Measurements from ENCODE around the gene SELL. TPM values are rescaled to one million over a fixed set of nuclear protein-coding genes. Genes with fewer than 3 reads are reported as not detected.
A peak's percentile ranks its signal among the peaks of the same experiment; 100 is the strongest.
"Not testable (repeated sequence)": the region's sequence is repeated elsewhere in the genome, so short reads cannot be mapped to it uniquely, and the experiment has no call there.

The SELL gene
- polyA plus RNA-seq, 1 donor from 2014 or later = 1,261 TPM

- H3K27me3 Mint-ChIP-seq = peaks cover 6% of the 10 kb centered on the region
- H3K27ac Mint-ChIP-seq = no peak overlapping the region
- no peaks in the 10 kb centered on the region for H3K9me3 Mint-ChIP-seq
- no peaks in the 10 kb centered on the region for H3K36me3 Mint-ChIP-seq
- H3K4me1 Mint-ChIP-seq = no peaks in the 10 kb centered on the region
- no peak overlapping the region for H3K4me3 Mint-ChIP-seq
Measured at GRCh38 chr1:169723763-169724162, 12.3 kb upstream of the SELL start.

GRCh38 chr1:169722779-169723178 is 11.4 kb upstream of the SELL start:
- Mint-ChIP-seq H3K4me1 (no peaks in the 10 kb centered on the region), H3K9me3 (no peaks in the 10 kb centered on the region), H3K4me3 (no peak overlapping the region), H3K36me3 (no peaks in the 10 kb centered on the region), H3K27me3 (peaks cover 2% of the 10 kb centered on the region), H3K27ac (no peak overlapping the region)

GRCh38 chr1:169715100-169715499 is 3.7 kb upstream of the SELL start:
- H3K27me3 Mint-ChIP-seq = not testable (repeated sequence)
- peak overlapping the region in 1 of 3 donors; percentile 6 for H3K27ac Mint-ChIP-seq

DNA sequence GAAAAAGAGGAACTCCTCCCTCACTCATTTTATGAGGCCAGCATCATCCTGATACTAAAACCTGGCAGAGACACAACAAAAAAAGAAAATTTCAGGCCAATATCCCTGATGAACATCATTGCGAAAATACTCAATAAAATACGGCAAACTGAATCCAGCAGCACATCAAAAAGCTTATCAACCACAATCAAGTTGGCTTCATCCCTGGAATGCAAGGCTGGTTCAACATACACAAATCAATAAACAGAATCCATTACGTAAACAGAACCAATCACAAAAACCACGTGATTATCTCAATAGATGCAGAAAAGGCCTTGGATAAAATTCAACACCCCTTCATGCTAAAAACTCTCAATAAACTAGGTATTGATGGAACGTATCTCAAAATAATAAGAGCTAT is 1.7 kb upstream of the SELL start:
- H3K27ac Mint-ChIP-seq, H3K27me3 Mint-ChIP-seq, H3K9me3 Mint-ChIP-seq, H3K36me3 Mint-ChIP-seq: not testable (repeated sequence)
- Mint-ChIP-seq H3K4me1 (peaks cover 6 to 13% (median 11%) of the 10 kb centered on the region in 3 donors), H3K4me3 (peak overlapping the region in 1 of 4 donors; percentile 19)

More at GRCh38 chr1:169715100-169715499, 3.7 kb upstream of the SELL start:
- H3K4me1 Mint-ChIP-seq, H3K36me3 Mint-ChIP-seq, H3K9me3 Mint-ChIP-seq, H3K4me3 Mint-ChIP-seq: not testable (repeated sequence)

- peak overlapping the region; percentile 5 to 91 (median 40) for H3K27ac Mint-ChIP-seq
- no peaks in the 10 kb centered on the region for H3K27me3 Mint-ChIP-seq
- H3K4me3 Mint-ChIP-seq = peak overlapping the region in 2 of 4 donors; percentile 96 to 97
- peaks cover 8% of the 10 kb centered on the region for H3K36me3 Mint-ChIP-seq
- peaks cover 8 to 15% (median 11%) of the 10 kb centered on the region in 3 donors for H3K4me1 Mint-ChIP-seq
- H3K9me3 Mint-ChIP-seq = peaks cover 0 to 3% (median 3%) of the 10 kb centered on the region in 3 donors
Measured at GRCh38 chr1:169712309-169712631, 850 bp upstream of the SELL start.

GRCh38 chr1:169708647-169709046 is 2.8 kb downstream of the SELL start:
- peak overlapping the region; percentile 77 to 88 (median 85) for H3K27ac Mint-ChIP-seq
- H3K27me3 Mint-ChIP-seq = no peaks in the 10 kb centered on the region
- H3K4me1 Mint-ChIP-seq = peaks cover 41 to 50% (median 43%) of the 10 kb centered on the region in 3 donors
- peak overlapping the region; percentile 96 to 97 (median 96) for H3K4me3 Mint-ChIP-seq
- H3K9me3 Mint-ChIP-seq = peaks cover 0 to 3% (median 0%) of the 10 kb centered on the region in 3 donors
- peaks cover 27% of the 10 kb centered on the region for H3K36me3 Mint-ChIP-seq

DNA sequence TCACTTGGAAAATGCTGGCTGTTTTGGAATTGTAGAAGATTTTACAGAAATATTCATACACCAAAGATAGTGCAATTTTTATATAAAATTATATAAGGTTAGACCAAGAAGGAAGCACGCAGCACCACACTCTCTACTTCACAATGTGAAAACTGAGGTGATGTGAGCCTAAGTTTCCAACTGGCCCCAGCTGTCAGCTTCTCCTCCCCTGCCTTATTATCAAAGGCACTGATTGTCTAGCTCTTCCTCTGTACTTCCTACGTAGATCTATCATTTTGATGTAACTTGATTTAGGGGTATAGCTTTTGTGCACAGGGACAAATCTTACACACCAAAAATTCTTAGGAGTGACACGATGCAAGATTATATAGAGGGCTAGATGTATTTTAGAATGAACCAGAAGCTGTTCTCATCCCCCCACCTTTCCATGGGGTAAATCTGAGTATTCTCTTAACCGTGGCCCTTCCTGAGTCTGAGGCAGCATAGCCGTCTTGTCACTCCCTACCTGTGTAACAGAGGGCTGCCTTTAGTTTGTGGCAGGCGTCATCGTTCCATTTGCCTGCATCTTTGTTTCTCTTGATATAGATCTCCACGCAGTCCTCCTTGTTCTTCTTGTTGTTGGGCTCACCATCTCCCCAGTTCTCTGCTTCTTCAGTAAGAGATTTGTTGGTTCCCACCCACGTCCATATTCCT is 3.4 kb downstream of the SELL start:
- H3K36me3 Mint-ChIP-seq = peaks cover 31% of the 10 kb centered on the region
- H3K27me3 Mint-ChIP-seq = no peaks in the 10 kb centered on the region
- peak overlapping the region; percentile 77 to 88 (median 85) for H3K27ac Mint-ChIP-seq
- H3K9me3 Mint-ChIP-seq = no peaks in the 10 kb centered on the region
- H3K4me3 Mint-ChIP-seq = peak overlapping the region; percentile 96 to 97 (median 96)
- peaks cover 46 to 56% (median 48%) of the 10 kb centered on the region in 3 donors for H3K4me1 Mint-ChIP-seq

DNA sequence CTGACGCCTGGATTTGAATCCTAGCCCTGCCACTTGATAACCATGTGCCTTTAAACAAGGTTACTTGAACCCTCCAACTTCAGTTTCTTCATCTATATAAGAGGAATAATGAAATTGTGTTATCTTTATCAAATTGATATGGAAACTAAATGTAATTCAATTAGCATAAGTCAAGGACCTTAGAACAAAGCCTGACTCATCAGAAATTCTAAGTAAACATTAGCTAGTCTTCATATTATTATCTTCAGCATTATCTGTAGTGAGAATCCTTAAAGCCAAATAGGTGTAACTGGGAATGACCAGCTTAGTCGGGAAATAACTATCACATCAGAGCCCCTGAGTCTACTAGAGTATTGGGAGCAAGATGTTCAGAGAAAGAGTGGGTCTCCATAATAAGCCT is 6.6 kb downstream of the SELL start:
- H3K36me3 Mint-ChIP-seq = peaks cover 41% of the 10 kb centered on the region
- H3K4me3 Mint-ChIP-seq = peak overlapping the region; percentile 48 to 96 (median 92)
- H3K27me3 Mint-ChIP-seq = no peaks in the 10 kb centered on the region
- peaks cover 67 to 75% (median 74%) of the 10 kb centered on the region in 3 donors for H3K4me1 Mint-ChIP-seq
- no peaks in the 10 kb centered on the region for H3K9me3 Mint-ChIP-seq
- peak overlapping the region; percentile 40 to 89 (median 43) for H3K27ac Mint-ChIP-seq

DNA sequence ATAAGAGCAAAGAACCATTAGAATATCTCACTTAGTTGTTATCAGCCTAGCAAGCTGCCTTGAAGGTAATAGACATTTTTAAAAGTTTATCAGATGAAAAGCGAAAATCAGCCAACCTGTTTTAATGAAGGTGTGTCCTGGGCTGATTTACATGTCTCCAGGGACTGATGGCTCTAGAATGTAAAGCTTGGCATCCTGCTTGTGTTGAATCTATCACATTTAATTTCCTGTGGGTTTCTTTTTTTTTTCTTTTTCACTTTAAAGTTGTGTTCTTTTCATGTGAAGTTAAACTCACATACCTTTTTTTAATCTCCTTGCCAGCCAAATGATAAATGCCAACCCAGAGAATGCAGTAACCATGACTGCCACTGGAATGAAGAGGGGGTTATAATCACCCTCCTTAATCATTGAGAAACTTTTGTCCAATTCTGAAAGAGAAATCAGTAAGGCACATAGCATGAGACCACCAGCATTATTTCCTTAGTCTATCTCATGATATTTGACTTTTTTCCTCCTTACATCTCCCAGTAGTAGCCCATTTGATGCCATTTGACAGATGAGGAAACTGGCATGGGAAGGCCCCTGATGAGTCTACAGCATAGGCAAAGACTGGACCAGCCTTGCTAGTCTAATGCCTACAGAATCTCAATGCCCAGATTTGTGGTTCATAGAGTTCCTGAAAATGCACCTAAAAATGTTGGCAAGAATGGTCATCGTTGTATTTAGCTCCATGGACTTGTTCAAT is 10.0 kb downstream of the SELL start:
- peaks cover 82 to 87% (median 86%) of the 10 kb centered on the region in 3 donors for H3K4me1 Mint-ChIP-seq
- H3K4me3 Mint-ChIP-seq = peak overlapping the region; percentile 65 to 96 (median 88)
- H3K36me3 Mint-ChIP-seq = peaks cover 46% of the 10 kb centered on the region
- no peaks in the 10 kb centered on the region for H3K9me3 Mint-ChIP-seq
- H3K27ac Mint-ChIP-seq = peak overlapping the region; percentile 65 to 94 (median 82)
- H3K27me3 Mint-ChIP-seq = no peaks in the 10 kb centered on the region

DNA sequence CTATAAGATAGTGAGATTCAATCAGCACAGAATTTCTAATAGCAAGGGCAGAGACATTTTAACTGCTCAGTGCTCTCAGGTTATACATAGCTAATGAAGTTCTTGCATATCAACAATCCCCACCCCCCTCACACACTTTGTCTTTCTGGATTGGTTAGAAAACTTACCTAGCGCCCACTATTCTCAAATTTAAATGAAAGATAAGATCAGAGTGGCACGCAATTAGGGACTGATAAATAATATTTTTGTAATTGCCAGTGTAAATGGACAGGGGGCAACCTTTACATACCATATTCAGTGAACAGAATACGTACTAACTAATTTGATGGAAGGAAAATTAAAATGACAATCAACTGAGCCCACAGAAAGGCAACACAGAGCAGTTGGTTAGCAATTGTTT is 11.7 kb downstream of the SELL start:
- Mint-ChIP-seq H3K4me1 (peaks cover 82 to 87% (median 87%) of the 10 kb centered on the region in 3 donors), H3K36me3 (peaks cover 38% of the 10 kb centered on the region)

GRCh38 chr1:169698976-169699375 is 12.4 kb downstream of the SELL start:
- H3K27me3 Mint-ChIP-seq = no peaks in the 10 kb centered on the region
- peak overlapping the region in 3 of 4 donors; percentile 54 to 71 (median 63) for H3K4me3 Mint-ChIP-seq
- H3K27ac Mint-ChIP-seq = peak overlapping the region; percentile 83 to 92 (median 83)
- peaks cover 38% of the 10 kb centered on the region for H3K36me3 Mint-ChIP-seq
- H3K4me1 Mint-ChIP-seq = peaks cover 85 to 88% (median 88%) of the 10 kb centered on the region in 3 donors
- H3K9me3 Mint-ChIP-seq = no peaks in the 10 kb centered on the region

More for the DNA sequence above, 11.7 kb downstream of the SELL start:
- Mint-ChIP-seq H3K27ac (peak overlapping the region; percentile 73 to 92 (median 83)), H3K9me3 (no peaks in the 10 kb centered on the region), H3K4me3 (peak overlapping the region in 3 of 4 donors; percentile 59 to 71 (median 63)), H3K27me3 (no peaks in the 10 kb centered on the region)

DNA sequence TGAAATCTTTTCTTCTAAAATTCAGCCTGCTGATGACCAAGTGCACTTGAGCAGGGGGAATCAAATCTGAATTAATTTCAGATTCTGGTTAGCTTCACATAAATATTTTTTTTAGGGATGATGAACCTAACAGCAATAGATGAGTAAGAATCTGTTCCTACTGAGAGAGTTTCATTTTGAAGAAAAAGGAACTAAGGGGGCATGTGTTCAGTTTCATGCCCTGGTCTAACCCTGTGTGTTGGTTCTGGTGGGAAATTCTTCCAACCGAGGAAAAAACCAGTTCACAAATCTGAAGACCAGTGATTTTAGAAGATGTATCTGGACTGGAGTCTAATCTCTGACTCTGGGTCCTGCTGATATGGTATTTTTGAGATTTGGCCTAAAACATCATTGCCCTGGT is 13.7 kb downstream of the SELL start:
- Mint-ChIP-seq H3K27me3 (no peaks in the 10 kb centered on the region), H3K27ac (peak overlapping the region; percentile 82 to 92 (median 83)), H3K9me3 (no peaks in the 10 kb centered on the region), H3K36me3 (peaks cover 30% of the 10 kb centered on the region), H3K4me3 (peak overlapping the region in 3 of 4 donors; percentile 54 to 73 (median 70)), H3K4me1 (peaks cover 81 to 88% (median 87%) of the 10 kb centered on the region in 3 donors)

DNA sequence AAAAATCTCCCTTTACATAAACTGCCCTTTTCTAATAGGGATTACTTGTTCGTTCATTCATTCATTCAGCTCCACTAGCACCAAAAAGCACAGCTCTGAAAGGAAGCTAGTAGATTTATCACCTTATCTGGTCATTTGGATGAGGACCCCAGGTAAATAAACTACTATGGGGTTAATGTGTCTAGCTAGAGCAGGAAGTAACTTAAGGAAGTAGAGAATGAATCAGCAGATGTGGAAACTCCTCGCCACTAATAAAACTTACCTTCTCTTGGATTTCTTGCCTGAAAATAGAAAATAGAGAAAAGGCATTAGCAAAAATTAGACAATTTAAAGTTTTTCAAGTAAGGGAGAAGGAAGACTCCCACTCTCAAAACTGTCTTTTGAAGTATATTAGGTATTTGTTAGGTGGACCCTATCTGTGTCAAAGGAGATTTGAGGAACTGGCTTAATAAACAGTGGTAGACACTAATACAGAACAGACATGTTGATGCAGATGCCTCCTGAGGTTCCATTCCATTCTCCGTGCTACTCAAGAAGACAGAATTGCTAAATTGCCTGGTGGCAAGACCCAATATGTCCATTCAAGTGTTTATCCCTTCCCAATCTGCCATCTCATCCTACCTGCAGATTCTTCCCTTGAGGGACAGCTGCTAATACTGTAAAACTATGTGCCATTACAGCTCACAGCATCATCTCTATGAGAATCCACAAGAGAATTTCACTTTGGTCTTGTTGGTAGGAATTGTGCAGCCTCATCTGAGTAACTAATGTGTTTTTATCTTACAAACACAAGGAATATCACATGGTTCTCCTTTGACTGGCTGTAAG is 14.9 kb downstream of the SELL start:
- Mint-ChIP-seq H3K27ac (peak overlapping the region; percentile 69 to 92 (median 90)), H3K27me3 (no peaks in the 10 kb centered on the region), H3K36me3 (peaks cover 27% of the 10 kb centered on the region)

GRCh38 chr1:169694304-169695075 is 16.9 kb downstream of the SELL start:
- peak overlapping the region; percentile 8 to 78 (median 40) for H3K4me3 Mint-ChIP-seq
- peaks cover 20% of the 10 kb centered on the region for H3K36me3 Mint-ChIP-seq
- H3K9me3 Mint-ChIP-seq = no peaks in the 10 kb centered on the region
- H3K27ac Mint-ChIP-seq = peak overlapping the region; percentile 41 to 98 (median 87)
- H3K27me3 Mint-ChIP-seq = no peaks in the 10 kb centered on the region
- peaks cover 73 to 89% (median 88%) of the 10 kb centered on the region in 3 donors for H3K4me1 Mint-ChIP-seq

More for the DNA sequence above, 14.9 kb downstream of the SELL start:
- Mint-ChIP-seq H3K9me3 (no peaks in the 10 kb centered on the region), H3K4me1 (peaks cover 74 to 86% (median 84%) of the 10 kb centered on the region in 3 donors), H3K4me3 (peak overlapping the region; percentile 41 to 86 (median 70))
